HG03097 (cell line): ENCODE data around the gene CD9.
"Not testable (repeated sequence)": the region's sequence is repeated elsewhere in the genome, so short reads cannot be mapped to it uniquely, and the experiment has no call there.

Experiments used
- ATAC-seq: cut with Tn5 transposase; IDR thresholded peaks from one replicate; pipeline ENCODE4 v1.9.1; 2021; ENCODE audit not compliant: unreplicated experiment, low FRiP score

The CD9 gene

DNA sequence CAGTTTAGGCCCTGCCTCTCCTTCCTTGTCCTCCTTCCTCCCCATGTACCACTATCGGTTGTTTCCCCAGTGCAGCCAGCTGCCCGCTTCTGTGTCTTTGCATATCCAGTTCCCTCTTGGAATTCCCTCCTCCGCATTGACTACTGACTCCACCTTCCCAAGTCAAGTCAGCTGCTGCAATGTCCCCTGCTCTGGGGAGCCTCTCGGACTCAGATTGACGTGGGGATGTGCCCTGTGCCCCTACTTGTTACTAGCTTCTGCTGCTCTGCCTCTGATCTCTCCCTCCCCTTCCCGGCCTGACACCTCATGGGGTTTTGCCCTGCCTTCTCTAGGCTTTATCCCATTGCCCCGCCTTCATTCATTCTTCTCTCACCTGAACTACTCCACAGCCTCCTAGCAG, 2.1 kb upstream of the CD9 start:
- ATAC-seq = no peak

DNA sequence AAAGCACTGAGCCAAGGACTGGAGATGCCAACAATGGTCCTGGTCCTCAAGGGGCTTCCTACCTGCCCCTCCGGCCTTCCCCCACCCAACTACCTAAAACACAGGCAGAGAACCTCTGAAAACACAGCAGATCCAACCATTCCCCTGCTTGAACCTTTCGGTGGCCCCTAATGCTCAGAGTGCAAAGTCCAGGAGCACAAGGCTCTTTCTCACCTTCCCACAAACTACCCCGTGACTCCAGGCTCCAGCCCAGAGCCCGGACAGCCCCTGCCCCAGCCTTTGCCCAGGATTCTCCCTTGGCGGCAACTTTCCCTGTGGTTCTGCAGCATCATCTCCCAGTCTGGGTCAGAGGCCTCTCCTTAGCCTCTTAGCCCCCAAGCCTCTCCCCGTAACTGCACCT, 1.6 kb upstream of the CD9 start:
- ATAC-seq = no peak

DNA sequence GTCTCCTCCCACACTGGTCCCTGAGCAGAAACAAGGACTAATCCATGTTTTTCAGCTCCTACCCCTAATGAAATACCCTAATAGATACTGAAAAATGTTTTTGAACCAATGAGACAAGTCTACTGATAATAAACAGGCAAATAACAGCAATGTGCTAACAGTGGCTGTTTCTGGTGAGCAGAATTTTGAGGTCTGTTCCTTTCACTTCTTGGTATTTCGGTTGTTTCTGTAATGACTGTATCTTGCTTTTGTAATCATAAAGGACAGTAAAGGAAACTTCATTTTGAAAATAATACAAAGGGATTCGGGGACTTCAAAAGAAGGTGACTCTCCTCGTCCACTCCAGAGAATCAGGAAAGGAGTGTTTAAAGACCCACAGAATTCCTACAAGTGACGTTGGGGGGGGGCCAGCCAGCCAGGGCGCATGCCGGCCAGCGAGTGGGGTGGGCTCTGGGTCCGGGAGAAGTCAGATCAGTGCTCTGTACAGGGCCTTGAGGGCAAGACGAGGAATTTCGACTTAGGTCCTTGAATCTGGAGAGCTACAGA, 1.1 kb upstream of the CD9 start:
- ATAC-seq = no peak

DNA sequence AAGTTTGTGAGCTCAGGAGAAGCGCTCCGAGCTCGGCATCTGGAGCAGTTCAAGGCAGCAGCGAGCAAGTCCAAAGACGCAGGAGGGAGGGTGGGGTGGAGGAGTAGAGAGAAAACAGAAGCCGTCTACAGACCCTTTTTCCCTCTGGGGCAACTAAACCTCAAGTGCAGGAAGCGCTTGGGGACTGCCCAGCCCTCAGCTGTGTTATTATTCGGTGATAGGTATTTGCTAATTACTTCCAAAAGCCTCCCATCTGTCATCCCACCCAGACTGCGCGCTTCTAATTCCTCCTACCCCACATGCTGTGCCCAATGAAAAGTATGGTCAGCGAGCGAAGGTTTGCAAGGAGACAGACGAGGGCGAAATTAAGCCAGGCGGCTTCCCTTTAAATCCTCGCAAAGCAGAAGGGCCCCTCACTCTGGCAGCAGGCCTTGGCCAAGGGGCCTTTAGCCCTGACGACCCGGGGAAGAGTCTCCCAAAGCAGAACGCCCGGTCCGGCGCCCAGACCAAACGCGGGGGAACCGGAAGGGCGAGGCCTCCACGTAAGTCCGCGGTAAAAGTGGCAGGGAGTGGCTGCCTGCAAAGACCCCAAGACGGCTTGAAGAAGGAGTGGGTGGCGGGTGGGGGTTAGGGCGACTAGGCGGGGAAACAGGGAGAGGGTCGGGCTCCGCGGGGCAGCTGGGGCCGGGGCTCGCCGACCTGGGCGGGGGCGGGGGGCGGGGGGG, 507 bp upstream of the CD9 start:
- ATAC-seq = no peak

DNA sequence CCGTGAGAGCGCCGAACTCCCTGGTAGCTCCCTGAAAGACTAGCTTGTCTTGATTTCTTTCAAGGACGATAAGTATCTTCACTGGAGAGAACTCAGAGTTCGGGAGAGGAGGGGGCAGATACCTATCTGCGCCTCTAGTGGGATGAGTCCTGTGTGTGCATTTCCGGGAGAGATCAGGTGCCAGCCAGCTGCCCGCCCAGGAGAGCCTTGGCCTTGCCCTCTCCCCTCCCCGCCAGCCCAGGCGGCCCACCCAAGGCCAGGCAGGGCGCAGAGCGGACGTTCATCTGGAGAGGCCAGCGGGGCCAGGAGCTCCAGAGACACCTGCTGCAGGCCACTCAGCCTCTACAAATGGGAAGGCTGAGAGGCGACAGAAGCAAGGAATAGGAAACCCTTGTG, 1.0 kb downstream of the CD9 start:
- ATAC-seq = no peak

DNA sequence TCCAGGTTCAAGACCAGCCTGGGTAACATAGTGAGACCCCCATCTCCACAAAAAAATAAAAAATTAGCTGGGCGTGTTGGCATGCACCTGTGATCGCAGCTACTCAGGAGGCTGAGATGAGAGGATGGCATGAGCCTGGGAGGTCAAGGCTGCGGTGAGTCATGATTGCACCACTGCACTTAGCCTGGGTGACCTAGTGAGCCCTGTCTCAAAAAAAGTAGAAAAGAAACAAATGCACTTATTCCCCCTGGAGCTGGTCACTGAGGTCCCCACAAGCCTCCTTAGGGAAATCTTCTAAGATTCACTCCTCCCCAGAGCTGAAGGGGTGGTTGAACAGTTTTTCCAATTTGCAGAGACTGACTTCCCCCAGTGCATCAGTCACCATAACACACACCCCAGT, 1.6 kb downstream of the CD9 start:
- no peak for ATAC-seq

DNA sequence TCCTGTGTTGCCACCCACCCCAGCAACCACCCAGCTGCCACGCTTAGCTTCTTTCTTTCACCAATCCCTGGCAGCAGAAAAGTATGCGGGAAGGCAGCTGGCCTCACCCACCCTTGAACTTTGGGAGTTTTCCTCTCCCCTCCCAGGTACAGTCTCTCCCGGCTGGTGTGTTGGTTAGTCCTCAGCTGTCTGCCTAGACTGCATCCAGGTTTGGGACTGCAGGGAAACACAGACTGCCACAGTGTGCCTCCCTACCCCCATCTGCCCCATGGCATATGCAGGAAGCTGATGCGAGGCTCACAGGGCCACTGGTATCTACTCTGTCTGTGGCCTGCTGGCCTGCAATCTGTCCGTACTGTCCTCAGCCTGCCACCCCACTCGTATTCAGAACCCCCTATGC, 2.1 kb downstream of the CD9 start:
- ATAC-seq = no peak

DNA sequence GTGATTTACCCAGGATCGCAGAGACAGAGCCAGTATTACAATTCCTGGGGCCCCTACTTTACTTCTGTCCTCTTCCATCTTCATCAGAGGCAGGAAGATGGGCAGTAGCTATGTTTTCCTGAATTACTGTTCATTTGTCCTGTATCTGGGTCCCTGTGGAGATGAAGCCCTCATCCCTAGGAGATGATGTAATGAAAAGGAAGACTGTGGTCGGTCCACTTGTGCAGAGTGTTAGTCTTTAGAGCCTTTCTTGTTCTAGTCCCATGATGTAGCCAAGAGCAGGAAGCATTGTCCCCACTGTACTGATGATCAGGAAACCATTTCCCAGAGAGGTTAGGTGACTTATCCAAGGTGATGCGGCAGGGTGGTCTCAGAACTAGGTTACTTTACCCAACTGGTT, 2.6 kb downstream of the CD9 start:
- no peak for ATAC-seq

DNA sequence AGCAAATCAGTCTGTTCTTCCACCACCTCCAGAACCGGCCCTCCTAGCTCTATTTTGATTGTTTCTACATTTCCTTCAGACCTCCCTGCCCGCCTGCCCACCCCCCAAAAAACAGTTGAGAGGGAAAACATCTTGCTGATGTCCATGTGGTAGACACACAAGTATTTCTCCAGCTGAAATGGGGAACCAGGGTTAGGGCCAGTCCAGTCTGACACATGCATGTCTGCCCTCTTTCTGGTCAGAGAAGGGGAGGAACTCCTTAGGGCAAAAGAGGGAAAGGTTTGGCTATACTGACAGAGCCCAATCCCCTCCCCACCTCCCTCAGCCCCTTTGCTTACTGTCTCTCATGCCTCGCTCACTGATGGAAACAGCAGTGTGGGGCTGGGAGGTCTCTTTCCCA, 3.4 kb downstream of the CD9 start:
- ATAC-seq = no peak

DNA sequence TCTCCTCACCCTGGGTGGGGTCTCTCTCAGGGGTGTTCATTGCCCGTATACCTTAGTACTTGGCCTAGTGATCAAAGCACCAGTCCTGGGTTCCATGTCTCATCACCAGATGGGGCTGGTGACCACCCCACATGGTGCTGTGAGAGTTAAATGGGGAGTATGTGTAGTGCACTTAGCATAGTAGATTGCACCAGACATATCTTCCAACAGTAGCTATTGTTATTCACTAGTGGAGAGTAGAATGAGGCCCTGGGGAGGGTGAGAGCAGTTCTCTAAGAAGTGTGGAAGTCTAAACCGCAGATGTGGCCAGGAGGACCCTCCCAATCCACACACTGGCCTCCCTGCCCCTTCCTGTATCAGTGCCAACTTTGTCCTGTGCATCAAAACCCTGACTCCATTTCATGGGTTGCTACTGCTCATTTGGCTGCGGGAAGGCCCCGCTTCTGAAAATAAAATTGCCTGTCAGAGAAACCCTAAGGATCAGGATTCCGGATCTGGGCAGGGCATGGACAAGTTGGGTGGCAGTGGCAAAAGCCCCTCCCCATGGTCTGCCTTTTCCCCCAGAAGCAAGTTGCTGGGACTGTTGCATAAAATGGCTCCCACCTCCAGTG, 4.4 kb downstream of the CD9 start:
- ATAC-seq = no peak

DNA sequence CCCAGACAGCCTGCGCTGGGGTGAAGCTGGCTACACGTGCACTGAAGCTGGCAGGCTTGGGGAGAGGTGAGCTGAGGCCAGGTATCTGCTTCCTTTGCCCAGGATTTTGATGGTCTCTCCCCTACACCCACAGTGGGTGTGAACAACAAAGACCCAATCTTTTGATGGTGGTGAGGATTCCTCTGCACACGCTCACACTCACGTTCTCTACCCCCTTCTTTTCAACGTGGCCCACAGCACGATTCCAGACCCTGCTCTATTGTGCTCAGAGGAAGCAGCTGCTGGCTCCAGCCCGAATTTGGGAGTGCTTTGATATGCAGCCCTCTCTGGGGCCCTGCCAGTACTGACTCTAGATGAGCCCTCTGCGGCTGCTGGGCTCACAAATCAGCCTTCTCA, 4.9 kb downstream of the CD9 start:
- ATAC-seq = no peak

DNA sequence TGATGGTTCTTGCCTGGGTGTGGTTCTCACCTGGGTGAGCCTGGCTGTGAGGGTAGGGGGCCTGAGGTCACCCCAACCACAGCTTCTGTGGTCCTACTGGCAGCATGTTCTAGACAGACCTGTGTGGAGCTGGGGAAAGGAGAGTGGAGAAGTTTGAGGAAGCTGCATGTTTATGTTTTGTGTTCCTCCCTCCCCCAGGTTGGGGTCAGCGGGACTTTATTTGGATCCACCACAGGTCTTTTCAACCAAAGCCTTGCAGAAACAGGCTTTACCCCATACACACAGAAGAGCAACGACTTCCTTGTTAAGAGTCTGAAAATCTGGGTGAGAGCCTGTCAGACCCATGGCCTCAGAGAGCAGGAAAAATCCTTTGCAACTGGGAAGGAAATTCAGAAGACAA, 5.6 kb downstream of the CD9 start:
- no peak for ATAC-seq

DNA sequence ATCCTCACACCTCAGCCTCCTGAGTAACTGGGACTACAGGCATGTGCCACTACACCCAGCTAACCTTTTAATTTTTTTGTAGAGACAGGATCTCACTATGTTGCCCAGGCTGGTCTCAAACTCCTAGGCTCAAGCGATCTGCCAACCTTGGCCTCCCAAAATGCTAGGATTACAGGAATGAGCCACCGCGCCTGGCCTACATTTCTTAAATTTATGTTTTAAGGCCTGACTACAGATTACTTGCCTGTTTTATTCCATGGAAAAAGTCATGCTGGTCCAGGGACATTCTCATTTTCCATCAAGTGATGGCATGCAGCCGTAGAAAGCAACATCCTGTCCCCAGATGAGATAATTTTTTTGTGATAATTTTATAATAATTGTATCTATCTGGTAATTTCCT, 6.1 kb downstream of the CD9 start:
- ATAC-seq = no peak

DNA sequence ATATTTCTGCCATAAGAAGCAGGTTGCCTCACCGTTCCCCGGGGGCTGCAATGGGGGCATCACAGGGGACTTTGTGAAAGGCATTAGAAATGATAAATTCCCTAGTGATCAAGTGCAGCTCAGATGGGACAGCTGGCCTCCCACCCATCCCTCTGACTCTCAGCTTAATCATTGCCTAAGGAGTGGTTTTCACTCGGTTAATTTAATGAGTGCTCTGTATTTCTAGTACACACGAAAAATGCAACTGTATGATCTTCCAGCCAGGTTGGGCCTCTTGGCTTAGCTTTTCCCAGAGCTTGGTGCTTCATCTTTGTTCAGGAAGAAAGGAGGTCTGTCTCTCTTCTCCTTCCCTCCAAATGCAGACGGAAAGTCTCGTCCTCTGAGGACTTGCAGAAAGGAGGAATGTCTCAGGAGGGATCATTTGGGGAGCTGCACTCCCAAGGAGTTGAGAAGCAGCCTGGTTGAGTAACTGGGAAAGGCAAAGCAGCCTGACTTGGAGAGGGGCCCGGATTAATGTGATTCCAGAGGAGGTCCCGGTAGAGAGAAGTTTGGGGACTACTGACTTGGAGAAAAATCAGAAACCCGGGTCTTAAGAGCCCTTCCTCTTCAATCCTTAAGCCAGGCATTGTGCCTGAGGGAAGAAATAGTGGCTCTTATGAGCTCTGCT, 7.2 kb downstream of the CD9 start:
- ATAC-seq = no peak

DNA sequence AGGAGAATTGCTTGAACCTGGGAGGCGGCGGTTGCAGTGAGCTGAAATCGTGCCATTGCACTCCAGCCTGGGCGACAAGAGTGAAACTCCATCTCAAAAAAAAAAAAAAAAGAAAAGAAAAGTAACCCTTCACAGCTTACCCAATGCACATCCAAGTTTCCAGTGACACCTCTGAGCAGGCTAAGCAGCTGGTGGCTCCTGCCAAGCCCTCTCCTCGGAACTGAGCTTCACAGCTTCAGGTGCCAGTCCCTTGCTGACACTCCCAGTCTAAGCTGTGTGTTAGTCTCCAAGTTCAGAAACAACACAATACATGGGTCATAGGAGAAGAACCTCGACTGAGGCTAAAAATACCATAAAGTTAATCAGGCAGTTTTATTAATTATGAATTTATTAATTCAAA, 7.9 kb downstream of the CD9 start:
- no peak for ATAC-seq

DNA sequence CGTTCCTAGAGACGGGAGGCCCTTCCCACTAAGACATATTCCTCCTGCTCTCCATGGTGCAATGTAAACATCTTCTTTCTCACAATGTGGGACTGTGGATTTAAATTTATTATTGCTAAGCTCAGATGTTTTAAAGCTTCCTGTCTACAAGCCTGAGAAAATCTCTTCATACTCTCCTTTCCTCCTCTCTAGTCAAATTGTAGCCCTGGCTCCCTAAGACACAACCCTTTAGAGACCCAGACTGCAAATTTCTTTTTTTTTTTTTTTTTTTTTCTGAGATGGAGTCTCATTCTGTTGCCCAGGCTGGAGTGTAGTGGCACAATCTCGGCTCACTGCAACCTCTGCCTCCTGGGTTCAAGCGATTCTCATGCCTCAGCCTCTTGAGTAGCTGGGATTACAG, 9.2 kb downstream of the CD9 start:
- ATAC-seq = not testable (repeated sequence)

DNA sequence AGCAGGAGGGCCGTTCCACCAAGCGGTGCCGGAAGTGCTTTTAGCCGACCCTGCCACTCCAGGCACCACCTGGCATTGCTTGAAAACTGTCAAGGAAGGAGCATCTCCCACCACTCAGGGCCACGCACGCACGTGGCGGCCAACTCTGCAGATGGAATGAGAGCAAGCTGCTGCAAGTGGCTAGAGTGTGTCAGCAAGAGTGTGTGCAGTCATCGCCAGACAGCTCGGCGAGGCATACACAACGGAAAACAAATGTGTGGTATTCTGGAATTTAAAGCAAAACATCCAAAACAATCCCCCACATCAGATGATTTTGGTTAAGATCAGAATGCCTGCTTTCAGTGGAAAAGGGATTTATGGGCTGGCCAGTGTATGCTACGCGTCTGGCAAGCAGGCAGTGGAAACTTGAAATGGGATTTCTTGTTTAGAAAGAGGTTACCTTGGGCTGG, 11.2 kb downstream of the CD9 start:
- no peak for ATAC-seq

DNA sequence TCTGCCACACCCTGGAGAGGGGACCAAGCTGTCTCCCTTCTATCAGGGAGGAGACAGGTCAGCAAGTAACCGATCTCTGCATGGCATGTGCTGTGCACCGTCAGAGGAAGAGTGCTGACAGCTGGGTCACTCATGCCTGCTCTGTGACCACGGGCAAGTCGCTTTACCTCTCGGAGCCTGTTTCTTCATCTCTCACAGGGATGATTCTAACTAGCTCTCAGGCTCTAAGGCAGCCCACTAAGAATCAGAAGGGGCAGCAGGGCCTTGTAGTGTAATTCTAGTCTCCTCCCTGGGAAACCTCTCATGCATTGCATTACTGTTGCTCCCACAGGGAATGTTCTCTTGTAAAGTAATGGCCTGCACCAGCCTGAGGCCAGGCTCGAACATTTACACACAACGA, 11.9 kb downstream of the CD9 start:
- no peak for ATAC-seq

DNA sequence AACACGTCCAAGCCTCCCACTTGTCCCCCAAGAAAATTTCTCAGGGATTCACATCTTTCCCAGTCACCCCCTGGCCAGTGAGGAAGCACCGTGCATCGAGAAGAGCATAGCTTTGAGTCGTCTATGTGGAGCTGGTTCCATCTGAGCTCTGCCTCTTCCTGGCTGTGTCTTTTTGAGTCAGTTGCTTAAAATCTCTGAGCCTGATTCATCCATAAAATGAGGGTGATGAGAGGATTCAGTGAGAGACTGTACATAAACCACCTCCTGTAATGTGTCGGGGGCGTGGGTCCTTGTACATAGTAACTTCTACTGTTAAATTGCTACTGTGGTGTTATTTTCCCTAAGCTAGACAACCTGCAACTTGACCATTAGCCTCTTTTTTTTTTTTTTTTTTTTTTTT, 13.8 kb downstream of the CD9 start:
- no peak for ATAC-seq

DNA sequence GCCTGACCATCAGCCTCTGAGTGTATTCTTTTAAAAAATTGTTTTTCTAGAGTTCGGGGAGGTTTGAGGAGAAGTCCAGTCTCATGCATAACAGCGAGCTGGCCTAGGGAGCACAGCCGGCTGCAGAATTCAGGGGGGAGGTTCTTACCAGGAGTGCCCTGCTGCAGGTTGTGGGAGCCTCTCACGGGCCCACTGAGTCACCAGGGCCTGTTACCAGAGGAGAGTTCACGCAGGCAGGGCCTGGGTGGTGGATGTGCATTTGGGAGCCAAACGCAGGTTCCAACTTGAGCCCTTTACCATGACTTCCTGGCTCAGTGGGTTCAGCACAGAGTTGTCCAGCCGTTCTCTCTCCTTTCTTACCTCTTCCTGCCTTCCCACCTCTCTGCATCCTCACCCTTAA, 14.4 kb downstream of the CD9 start:
- no peak for ATAC-seq

DNA sequence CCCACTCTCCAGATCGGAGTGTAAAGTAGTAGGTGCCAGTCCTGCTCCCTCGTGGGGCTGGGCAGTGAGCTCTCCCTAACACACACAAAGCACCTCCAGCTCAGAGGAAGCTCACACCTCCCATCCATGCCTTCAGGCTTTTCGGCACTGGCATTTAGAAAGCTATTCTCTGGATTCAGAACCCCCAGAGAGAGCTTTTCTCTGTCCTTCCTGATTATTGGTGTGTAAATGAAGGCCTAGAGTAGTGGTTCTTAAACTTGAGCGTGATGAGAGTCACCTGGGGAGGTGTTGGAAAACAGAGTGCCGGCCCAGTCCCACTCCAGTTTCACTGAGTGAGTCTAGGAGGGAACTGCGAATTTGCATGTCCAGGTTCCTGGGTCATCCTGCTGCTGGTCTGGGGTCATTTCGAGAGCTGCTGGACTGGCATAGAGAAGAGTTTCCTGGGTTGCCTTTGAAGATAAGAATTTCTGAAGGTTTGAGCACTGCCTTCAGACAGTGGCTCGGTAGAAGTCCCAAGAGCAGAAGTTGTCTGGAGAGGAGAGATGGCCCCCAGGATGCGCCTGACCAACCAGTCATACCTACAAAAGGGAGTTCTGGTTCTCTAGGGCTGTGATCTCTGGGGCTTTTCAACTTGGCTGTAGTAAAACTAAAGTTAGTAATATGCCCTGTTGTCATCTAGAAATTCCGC, 15.1 kb downstream of the CD9 start:
- no peak for ATAC-seq
